H1 (cell line): ENCODE data around the gene CDH26. TPM values are rescaled to one million over a fixed set of nuclear protein-coding genes. Genes with fewer than 3 reads are reported as not detected.

Source experiments
- CTCF ChIA-PET: fragments of 300-600 bp; sonication (Branson Sonifier 250); formaldehyde crosslinking; loops from one replicate; lab custom pipeline; 2021; ENCODE audit not compliant: partially characterized antibody; lab: Charles Lee
- POLR2A ChIA-PET: fragments of 300-600 bp; sonication (Branson Sonifier 250); formaldehyde crosslinking; loops from one replicate; lab custom pipeline; 2021; ENCODE audit warnings: inconsistent platforms; ENCODE audit not compliant: partially characterized antibody; lab: Charles Lee
- DNase-seq, 2 experiments: peaks; one replicate each; pipeline versions ENCODE4 v3.0.0 to v3.0.0-alpha.2; 2010 to 2022; ENCODE audit warnings: low spot score in 2 of 2, low read depth in 1 of 2, mixed read lengths in 1 of 2
- FAIRE-seq: peaks from 2 replicates; lab custom pipeline; 2011; peaks lifted over from hg19 to GRCh38; lab: Jason Lieb, UNC
- H2AFZ ChIP-seq: 2 replicates; pipeline ENCODE4 v1.8.1; 2012; ENCODE audit warnings: low read length, inconsistent platforms
- H2AK5ac ChIP-seq: 2 replicates; pipeline ENCODE4 v1.6.1; 2013; ENCODE audit warnings: low read depth, low read length
- H2BK120ac ChIP-seq: replicated peaks from 2 replicates; pipeline ENCODE3; 2013; ENCODE audit warnings: low read depth, low read length, inconsistent platforms
- H2BK12ac ChIP-seq: 2 replicates; pipeline ENCODE4 v1.6.1; 2013; ENCODE audit warnings: low read depth, low read length
- H2BK15ac ChIP-seq: 2 replicates; pipeline ENCODE4 v1.6.1; 2013; ENCODE audit warnings: low read length
- H2BK20ac ChIP-seq: 2 replicates; pipeline ENCODE4 v1.6.1; 2013; ENCODE audit warnings: low read length
- H2BK5ac ChIP-seq: 2 replicates; pipeline ENCODE4 v1.6.1; 2013; ENCODE audit warnings: low read depth, low read length
- H3K14ac ChIP-seq: 2 replicates; pipeline ENCODE4 v1.6.1; 2013; ENCODE audit warnings: inconsistent platforms; ENCODE audit not compliant: insufficient read length
- H3K18ac ChIP-seq: 2 replicates; pipeline ENCODE4 v1.6.1; 2013; ENCODE audit warnings: low read length; ENCODE audit errors: extremely low read depth
- H3K23ac ChIP-seq: 2 replicates; pipeline ENCODE4 v1.6.1; 2013; ENCODE audit warnings: inconsistent platforms; ENCODE audit not compliant: insufficient read length
- H3K23me2 ChIP-seq: 2 replicates; pipeline ENCODE4 v1.6.1; 2013; ENCODE audit warnings: low read depth, low read length
- H3K27ac ChIP-seq: 2 replicates; pipeline ENCODE4 v1.6.1; 2011; ENCODE audit warnings: low read depth, low read length, inconsistent platforms
- H3K27me3 ChIP-seq, 4 experiments: replicated peaks in 1 of 4; 1 replicate in 1 of 4; 2 replicates in 3 of 4; pipeline versions ENCODE4 v1.6.1 to v1.8.1; 2011 to 2013; ENCODE audit warnings: low read length in 3 of 4, mild to moderate bottlenecking in 3 of 4, inconsistent platforms in 2 of 4, mixed read lengths in 2 of 4, moderate library complexity in 1 of 4; ENCODE audit not compliant: control insufficient read depth in 3 of 4, insufficient read depth in 3 of 4; ENCODE audit errors: extremely low read depth in 1 of 4
- H3K36me3 ChIP-seq, 4 experiments: 2 replicates each; pipeline versions ENCODE4 v1.6.1 to v1.8.1; 2011 to 2013; ENCODE audit warnings: mild to moderate bottlenecking in 4 of 4, low read length in 3 of 4, moderate library complexity in 2 of 4, control low read depth in 1 of 4, inconsistent platforms in 1 of 4; ENCODE audit not compliant: insufficient read depth in 4 of 4, control insufficient read depth in 2 of 4
- H3K4ac ChIP-seq: replicated peaks from 2 replicates; pipeline ENCODE3; 2013; ENCODE audit warnings: low read length, low read depth, mixed read lengths, inconsistent platforms; ENCODE audit not compliant: insufficient read length
- H3K4me1 ChIP-seq, 4 experiments: replicated peaks in 1 of 4; 1 replicate in 1 of 4; 2 replicates in 3 of 4; pipeline versions ENCODE4 v1.6.1 to v1.8.1; 2011 to 2013; ENCODE audit warnings: low read length in 3 of 4, inconsistent platforms in 2 of 4, mixed read lengths in 1 of 4; ENCODE audit not compliant: insufficient read depth in 4 of 4, control insufficient read depth in 3 of 4
- H3K4me2 ChIP-seq, 2 experiments: 2 replicates each; pipeline versions ENCODE4 v1.6.1 to v1.8.1; 2011 to 2013; ENCODE audit warnings: low read depth in 2 of 2, low read length in 2 of 2, control low read depth in 1 of 2, inconsistent platforms in 1 of 2, mild to moderate bottlenecking in 1 of 2; ENCODE audit not compliant: insufficient read depth in 1 of 2
- H3K4me3 ChIP-seq, 4 experiments: fragments of 200-600, 300-600 bp in 1 of 4; sonication (generic), shearing (Covaris generic), sonication (Bioruptor Twin) in 1 of 4; 2 replicates each; pipeline versions ENCODE4 v1.5.1 to v1.8.1; 2011 to 2016; ENCODE audit warnings: low read length in 4 of 4, low read depth in 3 of 4, control low read depth in 2 of 4, inconsistent platforms in 2 of 4, mild to moderate bottlenecking in 2 of 4, mixed read lengths in 1 of 4, moderate library complexity in 1 of 4; ENCODE audit not compliant: insufficient read depth in 2 of 4; ENCODE audit errors: extremely low read depth in 1 of 4
- H3K56ac ChIP-seq: replicated peaks from 2 replicates; pipeline ENCODE3; 2013; ENCODE audit warnings: low read depth, mild to moderate bottlenecking, mixed read lengths, low read length, inconsistent platforms; ENCODE audit not compliant: insufficient read length
- H3K79me1 ChIP-seq: 2 replicates; pipeline ENCODE4 v1.6.1; 2013; ENCODE audit warnings: low read depth, low read length, control low read depth
- H3K79me2 ChIP-seq, 2 experiments: 2 replicates each; pipeline versions ENCODE4 v1.6.1 to v1.8.1; 2012 to 2013; ENCODE audit warnings: low read length in 2 of 2, mild to moderate bottlenecking in 2 of 2, inconsistent platforms in 1 of 2; ENCODE audit not compliant: insufficient read depth in 2 of 2, control insufficient read depth in 1 of 2
- H3K9ac ChIP-seq, 4 experiments: replicated peaks in 1 of 4; 1 replicate in 1 of 4; 2 replicates in 3 of 4; pipeline versions ENCODE4 v1.6.1 to v1.8.1; 2011 to 2013; ENCODE audit warnings: low read depth in 3 of 4, low read length in 3 of 4, control low read depth in 2 of 4, mild to moderate bottlenecking in 2 of 4, moderate library complexity in 2 of 4, inconsistent platforms in 1 of 4; ENCODE audit errors: extremely low read depth in 1 of 4
- H3K9me3 ChIP-seq, 2 experiments: 2 replicates each; pipeline versions ENCODE4 v1.6.1 to v1.8.1; 2012 to 2013; ENCODE audit warnings: mild to moderate bottlenecking in 2 of 2, moderate library complexity in 2 of 2, control low read depth in 1 of 2, inconsistent platforms in 1 of 2, low read depth in 1 of 2, low read length in 1 of 2, mixed read lengths in 1 of 2; ENCODE audit not compliant: insufficient read depth in 2 of 2
- H4K20me1 ChIP-seq, 2 experiments: replicated peaks in 1 of 2; 2 replicates each; pipeline versions ENCODE3 to v1.8.1; 2011 to 2013; ENCODE audit warnings: inconsistent platforms in 2 of 2, low read length in 2 of 2, mild to moderate bottlenecking in 1 of 2; ENCODE audit not compliant: insufficient read depth in 2 of 2, control insufficient read depth in 1 of 2
- H4K5ac ChIP-seq: 2 replicates; pipeline ENCODE4 v1.6.1; 2013; ENCODE audit warnings: low read length, low read depth, mixed read lengths, inconsistent platforms; ENCODE audit not compliant: insufficient read length
- H4K8ac ChIP-seq: 2 replicates; pipeline ENCODE4 v1.8.0; 2013; ENCODE audit warnings: mild to moderate bottlenecking, moderate library complexity, low read length, inconsistent platforms; ENCODE audit not compliant: insufficient read depth; ENCODE audit errors: extremely low read depth
- H4K91ac ChIP-seq: replicated peaks from 2 replicates; pipeline ENCODE3; 2013; ENCODE audit warnings: low read length, mixed read lengths, inconsistent platforms; ENCODE audit not compliant: insufficient read length
- CBX5 ChIP-seq: fragments of 300-800, 300-1000 bp; sonication (generic); IDR thresholded peaks from 2 replicates; pipeline ENCODE4 v1.7.1; 2016; ENCODE audit warnings: antibody characterized with exemption, low read length, low read depth
- KDM5A ChIP-seq: fragments of 200-600 bp; IDR thresholded peaks from 2 replicates; pipeline ENCODE4 v1.7.1; 2012; ENCODE audit warnings: mild to moderate bottlenecking, low read length, inconsistent platforms, mixed read lengths
- RNF2 ChIP-seq: fragments of 200-900, 300-1000 bp; sonication (generic); IDR thresholded peaks from 2 replicates; pipeline ENCODE4 v1.7.1; 2016; ENCODE audit warnings: borderline replicate concordance, low read depth, mild to moderate bottlenecking, antibody characterized with exemption, low read length; ENCODE audit not compliant: poor library complexity, severe bottlenecking; ENCODE audit errors: missing control alignments
- SIX5 ChIP-seq: IDR thresholded peaks from 2 replicates; pipeline ENCODE4 v1.6.1; 2011; ENCODE audit warnings: mild to moderate bottlenecking, low read depth, low read length
- SP4 ChIP-seq: IDR thresholded peaks from 2 replicates; pipeline ENCODE4 v1.6.1; 2012; ENCODE audit warnings: low read length, inconsistent platforms
- whole genome bisulfite sequencing, 2 experiments: shearing (Covaris generic) in 1 of 2; methylation state at CpG; one replicate each; pipeline versions ENCODE4 v1.1.6 to v1.1.7; 2013 to 2015; ENCODE audit warnings: low lambda C conversion rate in 2 of 2, mixed read lengths in 2 of 2, inconsistent platforms in 1 of 2, low coverage in 1 of 2, missing lambda C conversion rate in 1 of 2; ENCODE audit not compliant: insufficient replicate concordance in 2 of 2, insufficient coverage in 1 of 2, insufficient read length in 1 of 2; ENCODE audit errors: extremely low coverage in 1 of 2, missing lambda C conversion rate in 1 of 2; 5-methylcytosine and 5-hydroxymethylcytosine counted together
- polyA plus RNA-seq, 7 experiments: library from polyadenylated mRNA; depleted of rRNA in 3 of 7; stranded (reverse) in 5 of 7; unstranded in 2 of 7; fragments of >200 nt in 5 of 7; fragments of 200-250 nt in 2 of 7; gene quantifications; 1 replicate in 5 of 7; 2 replicates in 1 of 7; 4 replicates in 1 of 7; pipeline versions ENCODE4 v1.2.1 to v1.2.3, GENCODE V29; 2011 to 2013; ENCODE audit warnings: missing spikeins in 2 of 7, mixed read lengths in 2 of 7
- total RNA-seq: library from RNA; stranded (reverse); fragmentation: NEBNext Ultra II Directional; extraction: Animal tissue kit (Norgen Biotek cat#: 25700); gene quantifications from 2 replicates; pipeline ENCODE4 v1.2.1, GENCODE V29; 2021
- TF ChIP-seq, protein P1 (sequence below): IDR thresholded peaks from 2 replicates; pipeline ENCODE4 v1.6.1; 2012; ENCODE audit warnings: inconsistent platforms
- TF ChIP-seq, protein P2 (sequence below): IDR thresholded peaks from 2 replicates; pipeline ENCODE4 v1.6.1; 2012; ENCODE audit warnings: inconsistent platforms
- TF ChIP-seq, protein P3 (sequence below), 3 experiments: IDR thresholded peaks; 1 replicate in 2 of 3; 2 replicates in 1 of 3; pipeline versions ENCODE4 v1.5.1 to v1.6.1; 2011; ENCODE audit warnings: low read length in 3 of 3, mild to moderate bottlenecking in 3 of 3, inconsistent platforms in 2 of 3, low read depth in 1 of 3, moderate library complexity in 1 of 3; ENCODE audit not compliant: insufficient read depth in 1 of 3; ENCODE audit errors: control extremely low read depth in 1 of 3

Gene CDH26
- total and polyA plus RNA-seq, 2 of the 8 experiments (the other 6 are each of a cell fraction or from before 2014, with no cell fraction given), result 1.5 to 1.7 TPM

DNA sequence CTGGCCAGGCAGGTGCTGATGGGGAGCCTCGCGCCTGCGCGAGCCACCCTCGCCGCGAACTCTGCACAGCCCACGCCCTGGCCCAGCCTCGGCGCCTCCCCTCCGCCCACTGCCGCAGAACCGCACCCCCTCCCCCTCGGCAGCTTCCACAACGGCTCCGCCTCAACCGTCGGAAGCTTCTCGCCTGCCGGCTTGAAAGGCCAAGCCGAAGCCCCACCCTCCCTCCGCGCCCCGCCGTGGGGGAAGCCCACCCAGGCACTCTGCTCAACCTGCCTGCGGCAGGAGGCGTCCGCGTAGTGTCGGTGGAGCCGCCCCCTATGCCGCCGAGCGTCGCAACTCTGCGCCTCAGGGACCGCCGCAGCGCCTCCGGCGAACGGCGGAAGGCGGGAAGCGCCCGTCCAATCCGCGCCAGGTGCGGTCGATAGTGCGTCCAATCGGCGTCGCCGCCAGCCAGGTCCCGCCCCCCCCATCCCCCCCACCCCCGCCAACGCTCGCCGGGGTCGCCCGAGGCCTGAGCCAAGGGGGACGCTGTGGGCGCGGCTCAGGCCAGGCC is 24.9 kb upstream of the CDH26 start, which contains the start of gene SYCP2:
SYCP2 (minus strand) TSS at position 342 of the 553 bp plus-strand sequence. CDS start 11,224 bp downstream, outside the sequence.
- TF ChIP-seq RNF2, result peak; percentile 36
- TF ChIP-seq CBX5, result no peak
- no peak for TF ChIP-seq SP4
- TF ChIP-seq, protein P1, sequence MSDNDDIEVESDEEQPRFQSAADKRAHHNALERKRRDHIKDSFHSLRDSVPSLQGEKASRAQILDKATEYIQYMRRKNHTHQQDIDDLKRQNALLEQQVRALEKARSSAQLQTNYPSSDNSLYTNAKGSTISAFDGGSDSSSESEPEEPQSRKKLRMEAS, result peak; percentile 68; the same call in 1 of the 2 replicates
- no peak for TF ChIP-seq KDM5A
- no peak for TF ChIP-seq SIX5
- TF ChIP-seq, protein P2, sequence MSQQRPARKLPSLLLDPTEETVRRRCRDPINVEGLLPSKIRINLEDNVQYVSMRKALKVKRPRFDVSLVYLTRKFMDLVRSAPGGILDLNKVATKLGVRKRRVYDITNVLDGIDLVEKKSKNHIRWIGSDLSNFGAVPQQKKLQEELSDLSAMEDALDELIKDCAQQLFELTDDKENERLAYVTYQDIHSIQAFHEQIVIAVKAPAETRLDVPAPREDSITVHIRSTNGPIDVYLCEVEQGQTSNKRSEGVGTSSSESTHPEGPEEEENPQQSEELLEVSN, result peak; percentile 98
- TF ChIP-seq, protein P3, sequence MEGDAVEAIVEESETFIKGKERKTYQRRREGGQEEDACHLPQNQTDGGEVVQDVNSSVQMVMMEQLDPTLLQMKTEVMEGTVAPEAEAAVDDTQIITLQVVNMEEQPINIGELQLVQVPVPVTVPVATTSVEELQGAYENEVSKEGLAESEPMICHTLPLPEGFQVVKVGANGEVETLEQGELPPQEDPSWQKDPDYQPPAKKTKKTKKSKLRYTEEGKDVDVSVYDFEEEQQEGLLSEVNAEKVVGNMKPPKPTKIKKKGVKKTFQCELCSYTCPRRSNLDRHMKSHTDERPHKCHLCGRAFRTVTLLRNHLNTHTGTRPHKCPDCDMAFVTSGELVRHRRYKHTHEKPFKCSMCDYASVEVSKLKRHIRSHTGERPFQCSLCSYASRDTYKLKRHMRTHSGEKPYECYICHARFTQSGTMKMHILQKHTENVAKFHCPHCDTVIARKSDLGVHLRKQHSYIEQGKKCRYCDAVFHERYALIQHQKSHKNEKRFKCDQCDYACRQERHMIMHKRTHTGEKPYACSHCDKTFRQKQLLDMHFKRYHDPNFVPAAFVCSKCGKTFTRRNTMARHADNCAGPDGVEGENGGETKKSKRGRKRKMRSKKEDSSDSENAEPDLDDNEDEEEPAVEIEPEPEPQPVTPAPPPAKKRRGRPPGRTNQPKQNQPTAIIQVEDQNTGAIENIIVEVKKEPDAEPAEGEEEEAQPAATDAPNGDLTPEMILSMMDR (IDR thresholded peaks at IDR 0.05; ENCODE audit: control extremely low read depth in 1 of 3, insufficient read depth in 1 of 3, low read depth in 1 of 3, low read length in 3 of 3), result no peak
- Histone ChIP-seq H4K8ac (peak within 1 kb of the TSS; percentile 57), H3K23me2 (peaks cover 6% of the 10 kb centered on the region; the same call in 1 of the 2 replicates), H2BK20ac (no peak within 1 kb of the TSS), H3K27ac (no peak within 1 kb of the TSS), H3K23ac (no peak within 1 kb of the TSS), H4K20me1 (no peaks in the 10 kb centered on the region), H3K14ac (no peak within 1 kb of the TSS), H3K18ac (no peak within 1 kb of the TSS; the same call in 1 of the 2 replicates), H3K4me1 (no peaks in the 10 kb centered on the region), H2BK12ac (no peak within 1 kb of the TSS), H4K5ac (no peak within 1 kb of the TSS), H3K4me3 (peak within 1 kb of the TSS; percentile 27 to 63 (median 41)), H3K27me3 (peaks cover 0 to 24% (median 19%) of the 10 kb centered on the region in 4 experiments; a peak in 6 of 7 replicates), H3K36me3 (peaks cover 0 to 6% (median 0%) of the 10 kb centered on the region in 4 experiments; a peak in 2 of 8 replicates), H2BK15ac (no peak within 1 kb of the TSS), H3K9me3 (peaks cover 0 to 10% of the 10 kb centered on the region in 2 experiments; a peak in 2 of 4 replicates), H2BK5ac (no peak within 1 kb of the TSS), H3K9ac (no peak within 1 kb of the TSS; a peak in 1 of 7 replicates), H2BK120ac (no peak within 1 kb of the TSS), H2AFZ (peak within 1 kb of the TSS; percentile 98), H3K79me2 (no peaks in the 10 kb centered on the region), H3K56ac (no peak within 1 kb of the TSS), H3K4ac (no peak within 1 kb of the TSS), H4K91ac (no peak within 1 kb of the TSS), H2AK5ac (no peak within 1 kb of the TSS), H3K4me2 (peak within 1 kb of the TSS; percentile 37 to 91), H3K79me1 (no peaks in the 10 kb centered on the region)
- WGBS, 2 experiments, result 90% methylated on average over 8 of the region's 65 CpGs; no CpG with 5 or more reads in 1 of the 2 experiments
- no peak for FAIRE-seq
- DNase-seq, result no peak
- POLR2A ChIA-PET, result no interaction called here
- CTCF ChIA-PET, result interaction anchor here (0.9 to 3.5 kb wide), 9 partner anchors 11 to 103 kb away, joined by 3 to 23 read pairs (median 4); partner anchors contain the start of gene CDH26
